Measurements from ENCODE around the gene PARN.

DNA sequence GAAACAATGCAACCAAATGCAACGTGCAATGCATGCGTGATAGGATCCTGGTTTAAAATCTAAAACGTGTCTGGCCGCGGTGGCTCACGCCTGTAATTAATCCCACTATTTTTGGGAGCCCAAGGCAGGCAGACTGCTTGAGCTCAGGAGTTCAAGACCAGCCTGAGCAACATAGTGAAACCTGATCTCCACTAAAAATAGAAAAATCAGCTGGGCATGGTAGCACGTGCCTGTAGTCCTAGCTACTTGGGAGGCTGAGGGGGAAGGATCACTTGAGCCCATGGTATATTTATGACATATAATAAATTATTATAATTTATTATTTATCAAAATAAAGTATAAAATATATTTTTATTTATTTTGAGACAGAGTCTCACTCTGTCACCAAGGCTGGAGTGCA, 241.8 kb downstream of the PARN start:
- TF ChIP-seq SIN3A (IDR thresholded peaks at IDR 0.05; ENCODE audit: borderline replicate concordance, insufficient read depth, low read depth, low read length), result no peak
- no peak for TF ChIP-seq POLR2AphosphoS5 (IDR thresholded peaks at IDR 0.05; ENCODE audit: low read depth, low read length)
- TF ChIP-seq, protein P1, sequence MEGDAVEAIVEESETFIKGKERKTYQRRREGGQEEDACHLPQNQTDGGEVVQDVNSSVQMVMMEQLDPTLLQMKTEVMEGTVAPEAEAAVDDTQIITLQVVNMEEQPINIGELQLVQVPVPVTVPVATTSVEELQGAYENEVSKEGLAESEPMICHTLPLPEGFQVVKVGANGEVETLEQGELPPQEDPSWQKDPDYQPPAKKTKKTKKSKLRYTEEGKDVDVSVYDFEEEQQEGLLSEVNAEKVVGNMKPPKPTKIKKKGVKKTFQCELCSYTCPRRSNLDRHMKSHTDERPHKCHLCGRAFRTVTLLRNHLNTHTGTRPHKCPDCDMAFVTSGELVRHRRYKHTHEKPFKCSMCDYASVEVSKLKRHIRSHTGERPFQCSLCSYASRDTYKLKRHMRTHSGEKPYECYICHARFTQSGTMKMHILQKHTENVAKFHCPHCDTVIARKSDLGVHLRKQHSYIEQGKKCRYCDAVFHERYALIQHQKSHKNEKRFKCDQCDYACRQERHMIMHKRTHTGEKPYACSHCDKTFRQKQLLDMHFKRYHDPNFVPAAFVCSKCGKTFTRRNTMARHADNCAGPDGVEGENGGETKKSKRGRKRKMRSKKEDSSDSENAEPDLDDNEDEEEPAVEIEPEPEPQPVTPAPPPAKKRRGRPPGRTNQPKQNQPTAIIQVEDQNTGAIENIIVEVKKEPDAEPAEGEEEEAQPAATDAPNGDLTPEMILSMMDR (IDR thresholded peaks at IDR 0.05), result no peak
- TF ChIP-seq, protein P2, sequence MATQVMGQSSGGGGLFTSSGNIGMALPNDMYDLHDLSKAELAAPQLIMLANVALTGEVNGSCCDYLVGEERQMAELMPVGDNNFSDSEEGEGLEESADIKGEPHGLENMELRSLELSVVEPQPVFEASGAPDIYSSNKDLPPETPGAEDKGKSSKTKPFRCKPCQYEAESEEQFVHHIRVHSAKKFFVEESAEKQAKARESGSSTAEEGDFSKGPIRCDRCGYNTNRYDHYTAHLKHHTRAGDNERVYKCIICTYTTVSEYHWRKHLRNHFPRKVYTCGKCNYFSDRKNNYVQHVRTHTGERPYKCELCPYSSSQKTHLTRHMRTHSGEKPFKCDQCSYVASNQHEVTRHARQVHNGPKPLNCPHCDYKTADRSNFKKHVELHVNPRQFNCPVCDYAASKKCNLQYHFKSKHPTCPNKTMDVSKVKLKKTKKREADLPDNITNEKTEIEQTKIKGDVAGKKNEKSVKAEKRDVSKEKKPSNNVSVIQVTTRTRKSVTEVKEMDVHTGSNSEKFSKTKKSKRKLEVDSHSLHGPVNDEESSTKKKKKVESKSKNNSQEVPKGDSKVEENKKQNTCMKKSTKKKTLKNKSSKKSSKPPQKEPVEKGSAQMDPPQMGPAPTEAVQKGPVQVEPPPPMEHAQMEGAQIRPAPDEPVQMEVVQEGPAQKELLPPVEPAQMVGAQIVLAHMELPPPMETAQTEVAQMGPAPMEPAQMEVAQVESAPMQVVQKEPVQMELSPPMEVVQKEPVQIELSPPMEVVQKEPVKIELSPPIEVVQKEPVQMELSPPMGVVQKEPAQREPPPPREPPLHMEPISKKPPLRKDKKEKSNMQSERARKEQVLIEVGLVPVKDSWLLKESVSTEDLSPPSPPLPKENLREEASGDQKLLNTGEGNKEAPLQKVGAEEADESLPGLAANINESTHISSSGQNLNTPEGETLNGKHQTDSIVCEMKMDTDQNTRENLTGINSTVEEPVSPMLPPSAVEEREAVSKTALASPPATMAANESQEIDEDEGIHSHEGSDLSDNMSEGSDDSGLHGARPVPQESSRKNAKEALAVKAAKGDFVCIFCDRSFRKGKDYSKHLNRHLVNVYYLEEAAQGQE (IDR thresholded peaks at IDR 0.05; ENCODE audit: insufficient read depth in 1 of 2, low read depth in 2 of 2, low read length in 1 of 2), result no peak
- no peak for TF ChIP-seq TCF7L2 (IDR thresholded peaks at IDR 0.05; ENCODE audit: low read depth, low read length)
